Effector memory CD4-positive, alpha-beta T cell (primary cell): ENCODE data around the gene CELSR2.
"Not testable (repeated sequence)": the region's sequence is repeated elsewhere in the genome, so short reads cannot be mapped to it uniquely, and the experiment has no call there.

Experiments
- DNase-seq, 3 donors: peaks; one replicate each; pipeline ENCODE4 v3.0.0-alpha.2; 2020
- H3K27ac ChIP-seq: 2 replicates; pipeline ENCODE4 v1.7.0; 2013; ENCODE audit warnings: mild to moderate bottlenecking, low read length, moderate library complexity; ENCODE audit not compliant: insufficient read depth, poor library complexity, severe bottlenecking
- H3K27me3 ChIP-seq: replicated peaks from 2 replicates; pipeline ENCODE4 v1.7.0; 2013; ENCODE audit warnings: mild to moderate bottlenecking, low read length; ENCODE audit not compliant: insufficient read depth, control insufficient read depth, poor library complexity, severe bottlenecking
- H3K36me3 ChIP-seq: 2 replicates; pipeline ENCODE4 v1.7.0; 2013; ENCODE audit warnings: mild to moderate bottlenecking, low read length, moderate library complexity; ENCODE audit not compliant: control insufficient read depth, insufficient read depth
- H3K4me1 ChIP-seq: 2 replicates; pipeline ENCODE4 v1.7.0; 2013; ENCODE audit warnings: low read length, mild to moderate bottlenecking; ENCODE audit not compliant: control insufficient read depth, insufficient read depth, poor library complexity, severe bottlenecking
- H3K4me3 ChIP-seq: 2 replicates; pipeline ENCODE4 v1.7.0; 2013; ENCODE audit warnings: low read length, low read depth, mild to moderate bottlenecking; ENCODE audit not compliant: insufficient read depth, poor library complexity, severe bottlenecking
- H3K9me3 ChIP-seq: 2 replicates; pipeline ENCODE4 v1.7.0; 2013; ENCODE audit warnings: mild to moderate bottlenecking, low read length, moderate library complexity; ENCODE audit not compliant: control insufficient read depth

The CELSR2 gene

DNA sequence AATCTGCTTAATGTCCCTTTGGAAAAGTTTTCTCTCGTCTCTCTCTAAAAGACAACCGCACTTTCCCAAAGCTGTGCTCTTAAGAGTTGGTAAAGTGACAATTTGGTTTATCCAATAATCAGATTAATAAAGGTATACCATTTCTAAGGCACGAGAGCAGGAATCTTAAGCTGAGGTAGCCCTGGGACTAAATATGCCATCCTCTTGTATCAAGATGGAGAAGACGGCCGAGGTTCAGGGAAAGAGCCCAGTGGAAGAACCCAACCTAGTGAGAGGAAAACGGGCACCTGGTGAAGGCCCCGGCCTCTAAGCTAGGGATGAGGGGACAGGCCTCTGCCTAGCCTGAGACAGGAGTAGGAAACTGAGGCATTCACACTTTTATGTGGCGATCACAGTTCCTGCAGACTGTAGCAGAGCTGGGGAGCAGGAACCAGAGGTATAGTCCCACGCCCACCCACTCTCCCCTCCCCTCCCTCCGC is 36.0 kb upstream of the CELSR2 start:
- Histone ChIP-seq H3K27ac (peak overlapping the region; percentile 78), H3K4me3 (peak overlapping the region; percentile 95), H3K36me3 (no peaks in the 10 kb centered on the region)

DNA sequence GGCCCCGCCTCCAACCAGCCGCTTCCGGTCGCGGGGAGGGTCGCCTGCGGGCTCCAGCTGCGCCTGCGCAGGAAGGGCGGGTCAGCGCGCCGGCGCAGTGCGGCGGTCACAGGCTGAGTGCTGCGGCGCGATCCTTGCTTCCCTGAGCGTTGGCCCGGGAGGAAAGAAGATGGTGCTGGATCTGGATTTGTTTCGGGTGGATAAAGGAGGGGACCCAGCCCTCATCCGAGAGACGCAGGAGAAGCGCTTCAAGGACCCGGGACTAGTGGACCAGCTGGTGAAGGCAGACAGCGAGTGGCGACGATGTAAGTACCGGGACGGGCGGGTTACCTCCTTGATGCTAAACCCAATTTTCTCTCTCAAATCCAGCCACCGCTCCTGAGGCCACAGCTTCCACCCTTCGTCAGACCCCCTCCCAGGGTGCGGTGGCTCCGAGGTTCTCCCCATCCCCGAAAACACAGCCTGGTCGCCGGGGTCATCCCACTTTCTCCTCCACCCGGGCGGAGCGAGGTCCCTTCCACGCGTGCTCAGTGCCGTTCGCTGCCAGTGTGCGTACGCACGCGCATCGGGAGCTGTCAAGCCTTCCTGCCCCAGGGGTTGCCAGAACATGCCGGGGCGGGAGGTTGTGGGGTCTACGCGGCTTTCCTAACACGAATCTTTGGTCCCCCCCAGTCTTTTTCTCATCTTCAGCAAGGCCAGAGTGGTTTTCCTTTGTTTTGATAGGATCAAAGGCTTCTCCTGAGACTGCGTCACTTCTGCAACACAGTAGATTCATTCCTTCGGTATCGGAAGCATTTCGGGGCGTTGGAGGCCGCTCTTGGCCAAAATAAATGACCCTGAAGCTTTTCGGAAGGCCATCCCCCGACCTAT is 35.3 kb upstream of the CELSR2 start, which contains the start of gene SARS1:
SARS1 (plus strand) TSS at position 95 of the 870 bp plus-strand sequence; CDS start at position 170, 75 bp downstream.
- no peaks in the 10 kb centered on the region for H3K9me3 ChIP-seq
- H3K4me3 ChIP-seq = peak within 1 kb of the TSS; percentile 95
- H3K27ac ChIP-seq = peak within 1 kb of the TSS; percentile 78
- H3K4me1 ChIP-seq = peaks cover 10% of the 10 kb centered on the region
- no peaks in the 10 kb centered on the region for H3K27me3 ChIP-seq
- DNase-seq = peak; percentile 72 to 79 (median 76)
- H3K36me3 ChIP-seq = no peaks in the 10 kb centered on the region

More for the DNA sequence above, 36.0 kb upstream of the CELSR2 start:
- H3K27me3 ChIP-seq = no peaks in the 10 kb centered on the region
- no peaks in the 10 kb centered on the region for H3K9me3 ChIP-seq
- H3K4me1 ChIP-seq = peaks cover 10% of the 10 kb centered on the region
- no peak for DNase-seq

DNA sequence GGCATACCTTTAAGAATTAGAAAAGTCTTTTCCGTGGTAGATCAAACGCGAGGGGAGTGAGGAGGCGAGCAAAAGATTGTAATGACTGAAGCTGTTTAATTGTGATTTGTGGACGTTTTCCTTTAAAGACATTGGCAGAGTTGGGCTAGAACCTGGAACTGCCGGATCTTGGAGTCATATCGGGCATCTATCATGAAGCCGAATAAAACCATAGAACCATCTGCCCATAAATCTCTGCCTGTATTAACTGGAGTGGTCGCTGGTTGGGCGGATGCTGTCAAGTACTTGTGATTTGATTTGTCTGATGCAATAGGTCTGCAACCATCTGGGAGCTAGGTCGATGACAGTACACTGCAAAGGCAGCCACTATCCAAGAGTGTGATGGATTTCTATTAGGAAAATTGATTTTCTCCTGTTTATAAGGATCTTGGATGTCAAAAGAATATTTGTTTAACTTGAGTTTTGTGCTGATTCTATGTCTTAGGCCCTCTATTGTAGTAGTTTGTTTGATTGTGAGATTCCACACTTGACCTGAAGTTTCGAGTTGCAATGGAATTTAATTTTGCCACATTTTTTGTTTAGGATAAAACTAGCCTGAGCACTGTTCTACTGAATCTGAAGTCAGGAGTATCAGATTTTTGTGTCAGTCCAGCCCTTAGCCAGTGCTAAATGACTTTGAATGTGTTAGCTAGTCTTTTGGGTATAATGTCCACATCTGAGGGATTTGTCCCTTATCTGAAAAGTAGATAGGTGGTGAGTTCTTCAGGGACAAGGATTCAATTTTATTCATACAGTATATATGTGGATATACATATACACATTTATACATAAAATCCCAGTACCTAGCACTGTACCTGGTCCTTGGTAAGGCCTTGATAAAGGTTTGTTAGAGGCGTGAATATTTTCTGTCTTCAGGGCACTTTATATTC is 34.4 kb upstream of the CELSR2 start:
- no peak for DNase-seq
- H3K36me3 ChIP-seq = no peaks in the 10 kb centered on the region
- H3K4me1 ChIP-seq = peaks cover 10% of the 10 kb centered on the region
- H3K27me3 ChIP-seq = no peaks in the 10 kb centered on the region
- peak overlapping the region; percentile 95 for H3K4me3 ChIP-seq
- H3K9me3 ChIP-seq = no peaks in the 10 kb centered on the region
- peak overlapping the region; percentile 78 for H3K27ac ChIP-seq

DNA sequence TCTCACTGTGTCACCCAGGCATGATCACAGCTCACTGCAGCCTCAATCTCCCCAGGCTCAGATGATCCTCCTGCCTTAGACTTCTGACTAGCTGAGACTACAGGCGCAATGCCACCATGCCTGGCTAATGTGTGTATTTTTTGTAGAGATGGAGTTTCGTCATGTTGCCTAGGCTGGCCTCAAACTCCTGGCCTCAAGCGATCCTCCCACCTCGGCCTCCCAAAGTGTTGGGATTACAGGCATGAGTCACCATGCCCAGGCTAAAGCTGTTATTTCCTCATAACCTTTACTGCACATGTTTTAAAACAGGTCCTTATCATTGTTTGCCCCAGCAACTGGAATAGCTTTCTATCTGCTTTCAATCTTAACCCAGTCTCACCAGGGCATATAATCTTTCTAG is 32.7 kb upstream of the CELSR2 start:
- no peaks in the 10 kb centered on the region for H3K27me3 ChIP-seq
- peaks cover 10% of the 10 kb centered on the region for H3K4me1 ChIP-seq
- no peak for DNase-seq
- no peak overlapping the region for H3K4me3 ChIP-seq
- no peak overlapping the region for H3K27ac ChIP-seq
- no peaks in the 10 kb centered on the region for H3K36me3 ChIP-seq
- H3K9me3 ChIP-seq = no peaks in the 10 kb centered on the region

DNA sequence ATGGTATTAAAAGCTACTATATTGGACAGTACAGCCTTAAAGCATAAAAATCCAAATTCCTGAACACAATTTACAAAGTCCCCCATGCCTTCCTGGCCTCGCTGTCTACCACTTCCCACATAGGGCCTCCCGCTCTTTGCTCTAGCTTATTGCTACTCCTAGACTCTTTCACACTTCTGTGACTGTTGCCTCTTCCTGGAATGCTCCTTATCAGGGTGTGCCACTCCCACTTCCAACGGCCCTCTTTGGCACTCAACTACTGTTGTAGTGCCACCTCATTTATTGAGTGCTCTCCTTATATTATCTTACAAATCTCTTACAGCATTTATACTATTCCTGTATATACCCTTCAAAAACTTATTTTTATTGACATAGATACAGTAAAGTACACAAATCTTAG is 30.8 kb upstream of the CELSR2 start:
- Histone ChIP-seq H3K4me3 (no peak overlapping the region), H3K27me3 (no peaks in the 10 kb centered on the region), H3K27ac (no peak overlapping the region), H3K4me1 (peaks cover 10% of the 10 kb centered on the region), H3K36me3 (no peaks in the 10 kb centered on the region), H3K9me3 (no peaks in the 10 kb centered on the region)
- DNase-seq = no peak

DNA sequence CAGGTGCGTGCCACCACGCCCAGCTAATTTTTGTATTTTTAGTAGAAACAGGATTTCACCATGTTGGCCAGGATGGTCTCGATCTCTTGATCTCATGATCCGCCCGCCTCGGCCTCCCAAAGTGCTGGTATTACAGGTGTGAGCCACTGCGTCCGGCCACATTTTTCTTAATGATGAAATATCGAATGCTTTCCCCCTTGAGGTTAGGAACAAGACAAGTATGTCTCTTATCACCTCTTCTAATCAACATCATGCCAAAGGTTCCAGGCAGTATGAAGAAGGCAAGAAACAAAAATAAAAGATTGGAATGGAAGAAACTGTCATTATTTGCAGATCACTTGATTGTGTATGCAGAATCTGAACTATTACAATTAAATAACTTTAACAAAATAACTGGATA is 28.1 kb upstream of the CELSR2 start:
- not testable (repeated sequence) for DNase-seq, H3K36me3 ChIP-seq

DNA sequence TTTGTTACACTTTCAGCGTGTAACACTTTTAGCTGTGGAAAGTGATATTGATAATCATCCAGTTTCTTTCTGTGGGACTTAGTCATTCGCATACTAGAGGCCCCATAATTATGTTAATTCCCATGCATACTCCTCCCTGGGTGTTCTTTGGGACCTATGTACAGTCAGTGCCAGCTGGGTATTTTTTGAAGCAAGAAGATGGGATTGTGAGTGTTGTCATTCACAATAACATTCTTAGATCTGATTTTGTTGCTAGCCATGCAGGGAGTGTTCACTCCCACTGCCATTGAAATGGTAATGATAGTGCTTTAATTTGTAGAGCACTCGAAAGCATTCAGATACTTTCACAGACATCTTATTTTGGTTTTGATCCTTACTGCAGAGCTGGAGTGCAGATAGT is 24.0 kb upstream of the CELSR2 start:
- H3K36me3 ChIP-seq = peaks cover 30% of the 10 kb centered on the region
- H3K4me1 ChIP-seq = no peaks in the 10 kb centered on the region
- H3K9me3 ChIP-seq = no peaks in the 10 kb centered on the region
- no peak overlapping the region for H3K27ac ChIP-seq
- DNase-seq = no peak
- no peaks in the 10 kb centered on the region for H3K27me3 ChIP-seq
- H3K4me3 ChIP-seq = no peak overlapping the region

More for the DNA sequence above, 28.1 kb upstream of the CELSR2 start:
- not testable (repeated sequence) for H3K9me3 ChIP-seq, H3K4me1 ChIP-seq, H3K27me3 ChIP-seq, H3K4me3 ChIP-seq, H3K27ac ChIP-seq

DNA sequence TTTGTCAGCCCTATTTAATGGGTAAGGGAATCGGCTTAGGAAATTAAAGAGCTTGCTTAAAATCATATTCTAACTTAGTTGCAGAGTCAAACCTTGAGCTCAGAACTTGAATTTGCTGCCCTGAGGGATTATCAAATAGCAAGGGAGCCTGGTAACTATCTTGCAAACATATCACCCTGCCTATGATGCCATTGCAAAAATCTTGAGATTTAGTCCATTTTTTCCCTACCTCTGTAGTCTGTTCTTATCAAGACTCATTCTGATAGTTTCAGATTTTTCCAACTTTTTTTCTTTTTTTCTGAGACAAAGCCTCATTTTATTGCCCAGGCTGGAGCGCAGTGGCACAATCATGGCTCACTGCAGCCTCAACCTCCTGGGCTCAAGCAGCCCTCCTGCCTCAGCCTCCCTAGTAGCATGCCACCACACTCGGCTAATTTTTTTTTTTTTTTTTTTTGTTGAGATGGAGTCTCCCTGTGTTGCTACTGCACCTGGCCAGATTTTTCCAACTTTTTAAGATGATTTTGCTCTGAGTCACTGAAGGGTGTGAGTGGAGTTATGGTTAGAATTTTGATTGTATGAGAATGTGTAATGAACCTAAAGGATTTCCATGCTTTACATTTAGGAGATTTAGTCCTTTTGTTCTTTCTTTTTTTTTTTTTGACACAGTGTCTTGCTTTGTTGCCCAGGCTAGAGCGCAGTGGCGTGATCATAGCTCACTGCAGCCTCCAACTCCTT is 23.5 kb upstream of the CELSR2 start:
- H3K36me3 ChIP-seq = peaks cover 36% of the 10 kb centered on the region
- no peaks in the 10 kb centered on the region for H3K27me3 ChIP-seq
- no peaks in the 10 kb centered on the region for H3K9me3 ChIP-seq
- H3K4me1 ChIP-seq = no peaks in the 10 kb centered on the region
- H3K27ac ChIP-seq = no peak overlapping the region
- DNase-seq = no peak
- no peak overlapping the region for H3K4me3 ChIP-seq

DNA sequence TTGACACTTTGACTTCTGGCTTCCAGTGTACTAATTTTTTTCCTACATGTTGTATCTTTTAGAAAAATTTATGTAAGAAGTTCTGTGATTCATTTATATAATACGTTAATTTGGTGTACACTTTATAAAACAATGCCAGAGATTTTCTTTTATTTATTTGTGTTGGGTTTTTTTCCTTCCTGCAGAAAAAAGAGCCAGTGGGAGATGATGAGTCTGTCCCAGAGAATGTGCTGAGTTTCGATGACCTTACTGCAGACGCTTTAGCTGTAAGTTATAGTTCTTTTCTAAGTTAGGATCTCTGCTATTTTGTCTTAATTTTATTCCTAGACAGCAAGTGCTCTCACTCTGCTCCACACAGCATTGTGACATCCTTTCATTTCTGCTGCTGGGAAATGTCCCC is 21.2 kb upstream of the CELSR2 start:
- Histone ChIP-seq H3K27ac (no peak overlapping the region), H3K9me3 (no peaks in the 10 kb centered on the region), H3K4me1 (no peaks in the 10 kb centered on the region), H3K36me3 (peaks cover 54% of the 10 kb centered on the region), H3K4me3 (no peak overlapping the region), H3K27me3 (no peaks in the 10 kb centered on the region)
- DNase-seq = no peak
